H1 (cell line): Measurements from ENCODE around the gene PCDHAC2. TPM values are rescaled to one million over a fixed set of nuclear protein-coding genes. Genes with fewer than 3 reads are reported as not detected.

Source experiments
- ASH2L ChIP-seq: fragments of 200-600, 300-600 bp; sonication (generic); IDR thresholded peaks from one replicate; pipeline ENCODE4 v1.7.1; 2017; ENCODE audit warnings: low read length
- ATF2 ChIP-seq: IDR thresholded peaks from 2 replicates; pipeline ENCODE4 v1.6.1; 2012; ENCODE audit warnings: low read length, inconsistent platforms
- CHD2 ChIP-seq: IDR thresholded peaks from 2 replicates; pipeline ENCODE4 v1.6.1; 2012; ENCODE audit warnings: low read length, improper control_type of control experiment
- CREB1 ChIP-seq: IDR thresholded peaks from 2 replicates; pipeline ENCODE4 v1.6.1; 2012; ENCODE audit warnings: inconsistent platforms
- SIN3A ChIP-seq, 2 experiments: IDR thresholded peaks in 1 of 2; conservative IDR thresholded peaks in 1 of 2; 2 replicates each; pipeline ENCODE4 v1.6.1; 2011 to 2012; ENCODE audit warnings: low read length in 2 of 2, improper control_type of control experiment in 1 of 2, low read depth in 1 of 2, mild to moderate bottlenecking in 1 of 2
- polyA plus RNA-seq, 7 experiments: library from polyadenylated mRNA; depleted of rRNA in 3 of 7; stranded (reverse) in 5 of 7; unstranded in 2 of 7; fragments of >200 nt in 5 of 7; fragments of 200-250 nt in 2 of 7; gene quantifications; 1 replicate in 5 of 7; 2 replicates in 1 of 7; 4 replicates in 1 of 7; pipeline versions ENCODE4 v1.2.1 to v1.2.3, GENCODE V29; 2011 to 2013; ENCODE audit warnings: missing spikeins in 2 of 7, mixed read lengths in 2 of 7
- total RNA-seq: library from RNA; stranded (reverse); fragmentation: NEBNext Ultra II Directional; extraction: Animal tissue kit (Norgen Biotek cat#: 25700); gene quantifications from 2 replicates; pipeline ENCODE4 v1.2.1, GENCODE V29; 2021

The PCDHAC2 gene
- total and polyA plus RNA-seq, 2 of the 8 experiments (the other 6 are each of a cell fraction or from before 2014, with no cell fraction given), result 3.7 to 5.0 TPM

- TF ChIP-seq ATF2 (no peak), ASH2L (no peak), CREB1 (no peak), SIN3A (conservative IDR thresholded peaks at IDR 0.05 in 1 of 2, IDR thresholded peaks at IDR 0.05 in 1 of 2; ENCODE audit: low read depth in 1 of 2, low read length in 2 of 2) (no peak), CHD2 (no peak)
Measured at GRCh38 chr5:140978983-140979382, 12.7 kb downstream of the PCDHAC2 start (continued).
